Measurements from ENCODE around the gene CD101.

- TF ChIP-seq POLR2A (IDR thresholded peaks at IDR 0.05), result no peak
- TF ChIP-seq CTCF (IDR thresholded peaks at IDR 0.05), result no peak
- no peak for TF ChIP-seq POLR2AphosphoS5 (IDR thresholded peaks at IDR 0.05)
- no peak for TF ChIP-seq EP300 (IDR thresholded peaks at IDR 0.05)
Observed at GRCh38 chr1:117079737-117080136, 78.2 kb downstream of the CD101 start.
